HepG2 (cell line): ENCODE data around the gene SGMS1. TPM values are rescaled to one million over a fixed set of nuclear protein-coding genes. Genes with fewer than 3 reads are reported as not detected.

Experiments used
- MIER2 ChIP-seq: IDR thresholded peaks from 2 replicates; pipeline ENCODE4 v1.6.1; 2016; ENCODE audit warnings: missing biosample characterization, missing genetic modification reagents
- SRSF9 ChIP-seq: fragments of 200-400 bp; formaldehyde crosslinking; IDR thresholded peaks from 2 replicates; pipeline ENCODE4 v1.6.1; 2018; ENCODE audit warnings: borderline replicate concordance, mild to moderate bottlenecking, low read depth, low read length; ENCODE audit not compliant: insufficient read depth, poor library complexity, severe bottlenecking
- WIZ ChIP-seq: sonication (generic); formaldehyde crosslinking; IDR thresholded peaks from 2 replicates; pipeline ENCODE4 v1.5.1; 2020; ENCODE audit warnings: mild to moderate bottlenecking, missing genetic modification reagents
- ZBTB20 ChIP-seq: sonication (generic); formaldehyde crosslinking; IDR thresholded peaks from 2 replicates; pipeline ENCODE4 v1.8.1; 2023; ENCODE audit warnings: missing genetic modification reagents, low read depth, mild to moderate bottlenecking, borderline replicate concordance
- ZKSCAN5 ChIP-seq: sonication (generic); formaldehyde crosslinking; IDR thresholded peaks from 2 replicates; pipeline ENCODE4 v1.5.1; 2020; ENCODE audit warnings: mild to moderate bottlenecking, missing genetic modification reagents
- ZNF264 ChIP-seq: sonication (generic); formaldehyde crosslinking; IDR thresholded peaks from 2 replicates; pipeline ENCODE4 v1.4.0; 2020; ENCODE audit warnings: missing genetic modification reagents
- ZNF282 ChIP-seq: fragments of 450-650 bp; IDR thresholded peaks from 2 replicates; pipeline ENCODE4 v1.6.1; 2018; ENCODE audit not compliant: partially characterized antibody
- ZNF367 ChIP-seq: sonication (generic); formaldehyde crosslinking; IDR thresholded peaks from 2 replicates; pipeline ENCODE4 v1.4.0; 2020; ENCODE audit warnings: missing genetic modification reagents, borderline replicate concordance
- ZNF761 ChIP-seq: sonication (generic); formaldehyde crosslinking; conservative IDR thresholded peaks from 2 replicates; pipeline ENCODE4 v1.4.0; 2020; ENCODE audit warnings: mild to moderate bottlenecking, missing genetic modification reagents
- ZNF790 ChIP-seq: sonication (generic); formaldehyde crosslinking; IDR thresholded peaks from 2 replicates; pipeline ENCODE4 v1.8.0; 2022; ENCODE audit warnings: missing genetic modification reagents, mild to moderate bottlenecking, borderline replicate concordance
- polyA plus RNA-seq, 8 experiments: library from polyadenylated mRNA; depleted of rRNA in 3 of 8; stranded (reverse) in 7 of 8; unstranded in 1 of 8; fragments of >200 nt; fragmentation: Illumina TruSeq in 4 of 8; extraction: Trizol in 4 of 8; gene quantifications; 2 replicates each; pipeline versions ENCODE4 v1.2.1 to v1.2.3, GENCODE V29; 2011 to 2016; ENCODE audit warnings: low read depth in 4 of 8, missing spikeins in 1 of 8, mixed read lengths in 1 of 8; ENCODE audit not compliant: insufficient read depth in 1 of 8
- total RNA-seq, 5 experiments: library from RNA; depleted of rRNA; stranded (reverse); fragments of >200 nt; fragmentation: Illumina TruSeq; extraction: Trizol; gene quantifications; 2 replicates each; pipeline ENCODE4 v1.2.3, GENCODE V29; 2016; ENCODE audit warnings: low read depth in 1 of 5
- TF ChIP-seq, protein P1 (sequence below): sonication (generic); formaldehyde crosslinking; IDR thresholded peaks from 2 replicates; pipeline ENCODE4 v1.8.0; 2022; ENCODE audit warnings: mild to moderate bottlenecking, missing genetic modification reagents; ENCODE audit not compliant: insufficient replicate concordance
- TF ChIP-seq, protein P2 (sequence below): sonication (generic); formaldehyde crosslinking; IDR thresholded peaks from 2 replicates; pipeline ENCODE4 v1.4.0; 2020; ENCODE audit warnings: missing genetic modification reagents; ENCODE audit errors: not compliant biosample characterization
- TF ChIP-seq, protein P3 (sequence below), 2 experiments: IDR thresholded peaks; 2 replicates each; pipeline ENCODE4 v1.6.1; 2011 to 2012; ENCODE audit warnings: low read length in 2 of 2, borderline replicate concordance in 1 of 2, low read depth in 1 of 2, mild to moderate bottlenecking in 1 of 2, moderate library complexity in 1 of 2
- TF ChIP-seq, protein P4 (sequence below): sonication (generic); formaldehyde crosslinking; IDR thresholded peaks from 2 replicates; pipeline ENCODE4 v1.5.1; 2020; ENCODE audit warnings: mild to moderate bottlenecking, missing genetic modification reagents, borderline replicate concordance

The SGMS1 gene
- total and polyA plus RNA-seq, 2 of the 13 experiments (the other 11 are each of a cell fraction or from before 2014, with no cell fraction given): 6.5 to 15.1 TPM

DNA sequence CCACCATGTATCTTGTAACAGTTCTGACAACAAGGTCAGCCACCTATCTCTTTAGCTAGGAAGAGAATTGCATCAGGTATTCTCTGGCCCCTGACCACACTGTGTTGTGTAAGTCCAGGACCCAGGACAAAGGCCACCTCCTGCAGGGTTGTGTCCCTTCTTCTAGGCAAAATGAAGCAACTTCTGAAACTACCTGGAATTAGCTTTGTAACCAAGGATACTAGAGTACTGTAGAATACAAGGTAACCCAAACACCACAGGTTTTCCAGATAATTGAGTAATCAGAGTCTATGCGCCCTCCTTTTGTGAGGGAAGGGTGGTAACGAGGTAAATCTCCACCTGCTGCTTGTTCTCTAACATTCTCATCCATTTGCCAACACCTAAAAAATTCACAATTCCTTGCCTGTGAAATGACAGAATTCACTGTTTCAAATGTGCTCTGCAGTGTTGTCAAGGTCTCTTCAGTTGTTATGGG is 51.7 kb downstream of the SGMS1 start (continued):
- peak; percentile 56; the same call in 1 of the 2 replicates for TF ChIP-seq ZNF761 (CRISPR knock-in tag)
- TF ChIP-seq MIER2 (CRISPR knock-in tag): peak; percentile 40; the same call in 1 of the 2 replicates
- no peak for TF ChIP-seq ZBTB20
- TF ChIP-seq ZKSCAN5 (CRISPR knock-in tag): no peak
- no peak for TF ChIP-seq ZNF790 (CRISPR knock-in tag)
- TF ChIP-seq, protein P1, sequence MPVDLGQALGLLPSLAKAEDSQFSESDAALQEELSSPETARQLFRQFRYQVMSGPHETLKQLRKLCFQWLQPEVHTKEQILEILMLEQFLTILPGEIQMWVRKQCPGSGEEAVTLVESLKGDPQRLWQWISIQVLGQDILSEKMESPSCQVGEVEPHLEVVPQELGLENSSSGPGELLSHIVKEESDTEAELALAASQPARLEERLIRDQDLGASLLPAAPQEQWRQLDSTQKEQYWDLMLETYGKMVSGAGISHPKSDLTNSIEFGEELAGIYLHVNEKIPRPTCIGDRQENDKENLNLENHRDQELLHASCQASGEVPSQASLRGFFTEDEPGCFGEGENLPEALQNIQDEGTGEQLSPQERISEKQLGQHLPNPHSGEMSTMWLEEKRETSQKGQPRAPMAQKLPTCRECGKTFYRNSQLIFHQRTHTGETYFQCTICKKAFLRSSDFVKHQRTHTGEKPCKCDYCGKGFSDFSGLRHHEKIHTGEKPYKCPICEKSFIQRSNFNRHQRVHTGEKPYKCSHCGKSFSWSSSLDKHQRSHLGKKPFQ (CRISPR knock-in tag): no peak
- no peak for TF ChIP-seq ZNF282
- no peak for TF ChIP-seq ZNF367 (CRISPR knock-in tag)
- TF ChIP-seq SRSF9: no peak
- TF ChIP-seq, protein P2, sequence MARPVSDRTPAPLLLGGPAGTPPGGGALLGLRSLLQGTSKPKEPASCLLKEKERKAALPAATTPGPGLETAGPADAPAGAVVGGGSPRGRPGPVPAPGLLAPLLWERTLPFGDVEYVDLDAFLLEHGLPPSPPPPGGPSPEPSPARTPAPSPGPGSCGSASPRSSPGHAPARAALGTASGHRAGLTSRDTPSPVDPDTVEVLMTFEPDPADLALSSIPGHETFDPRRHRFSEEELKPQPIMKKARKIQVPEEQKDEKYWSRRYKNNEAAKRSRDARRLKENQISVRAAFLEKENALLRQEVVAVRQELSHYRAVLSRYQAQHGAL (CRISPR knock-in tag): no peak
- TF ChIP-seq, protein P3, sequence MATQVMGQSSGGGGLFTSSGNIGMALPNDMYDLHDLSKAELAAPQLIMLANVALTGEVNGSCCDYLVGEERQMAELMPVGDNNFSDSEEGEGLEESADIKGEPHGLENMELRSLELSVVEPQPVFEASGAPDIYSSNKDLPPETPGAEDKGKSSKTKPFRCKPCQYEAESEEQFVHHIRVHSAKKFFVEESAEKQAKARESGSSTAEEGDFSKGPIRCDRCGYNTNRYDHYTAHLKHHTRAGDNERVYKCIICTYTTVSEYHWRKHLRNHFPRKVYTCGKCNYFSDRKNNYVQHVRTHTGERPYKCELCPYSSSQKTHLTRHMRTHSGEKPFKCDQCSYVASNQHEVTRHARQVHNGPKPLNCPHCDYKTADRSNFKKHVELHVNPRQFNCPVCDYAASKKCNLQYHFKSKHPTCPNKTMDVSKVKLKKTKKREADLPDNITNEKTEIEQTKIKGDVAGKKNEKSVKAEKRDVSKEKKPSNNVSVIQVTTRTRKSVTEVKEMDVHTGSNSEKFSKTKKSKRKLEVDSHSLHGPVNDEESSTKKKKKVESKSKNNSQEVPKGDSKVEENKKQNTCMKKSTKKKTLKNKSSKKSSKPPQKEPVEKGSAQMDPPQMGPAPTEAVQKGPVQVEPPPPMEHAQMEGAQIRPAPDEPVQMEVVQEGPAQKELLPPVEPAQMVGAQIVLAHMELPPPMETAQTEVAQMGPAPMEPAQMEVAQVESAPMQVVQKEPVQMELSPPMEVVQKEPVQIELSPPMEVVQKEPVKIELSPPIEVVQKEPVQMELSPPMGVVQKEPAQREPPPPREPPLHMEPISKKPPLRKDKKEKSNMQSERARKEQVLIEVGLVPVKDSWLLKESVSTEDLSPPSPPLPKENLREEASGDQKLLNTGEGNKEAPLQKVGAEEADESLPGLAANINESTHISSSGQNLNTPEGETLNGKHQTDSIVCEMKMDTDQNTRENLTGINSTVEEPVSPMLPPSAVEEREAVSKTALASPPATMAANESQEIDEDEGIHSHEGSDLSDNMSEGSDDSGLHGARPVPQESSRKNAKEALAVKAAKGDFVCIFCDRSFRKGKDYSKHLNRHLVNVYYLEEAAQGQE (IDR thresholded peaks at IDR 0.05; ENCODE audit: borderline replicate concordance in 1 of 2, low read depth in 1 of 2, low read length in 2 of 2): no peak; a peak in 1 of 4 replicates
- no peak for TF ChIP-seq WIZ (CRISPR knock-in tag)
- TF ChIP-seq, protein P4, sequence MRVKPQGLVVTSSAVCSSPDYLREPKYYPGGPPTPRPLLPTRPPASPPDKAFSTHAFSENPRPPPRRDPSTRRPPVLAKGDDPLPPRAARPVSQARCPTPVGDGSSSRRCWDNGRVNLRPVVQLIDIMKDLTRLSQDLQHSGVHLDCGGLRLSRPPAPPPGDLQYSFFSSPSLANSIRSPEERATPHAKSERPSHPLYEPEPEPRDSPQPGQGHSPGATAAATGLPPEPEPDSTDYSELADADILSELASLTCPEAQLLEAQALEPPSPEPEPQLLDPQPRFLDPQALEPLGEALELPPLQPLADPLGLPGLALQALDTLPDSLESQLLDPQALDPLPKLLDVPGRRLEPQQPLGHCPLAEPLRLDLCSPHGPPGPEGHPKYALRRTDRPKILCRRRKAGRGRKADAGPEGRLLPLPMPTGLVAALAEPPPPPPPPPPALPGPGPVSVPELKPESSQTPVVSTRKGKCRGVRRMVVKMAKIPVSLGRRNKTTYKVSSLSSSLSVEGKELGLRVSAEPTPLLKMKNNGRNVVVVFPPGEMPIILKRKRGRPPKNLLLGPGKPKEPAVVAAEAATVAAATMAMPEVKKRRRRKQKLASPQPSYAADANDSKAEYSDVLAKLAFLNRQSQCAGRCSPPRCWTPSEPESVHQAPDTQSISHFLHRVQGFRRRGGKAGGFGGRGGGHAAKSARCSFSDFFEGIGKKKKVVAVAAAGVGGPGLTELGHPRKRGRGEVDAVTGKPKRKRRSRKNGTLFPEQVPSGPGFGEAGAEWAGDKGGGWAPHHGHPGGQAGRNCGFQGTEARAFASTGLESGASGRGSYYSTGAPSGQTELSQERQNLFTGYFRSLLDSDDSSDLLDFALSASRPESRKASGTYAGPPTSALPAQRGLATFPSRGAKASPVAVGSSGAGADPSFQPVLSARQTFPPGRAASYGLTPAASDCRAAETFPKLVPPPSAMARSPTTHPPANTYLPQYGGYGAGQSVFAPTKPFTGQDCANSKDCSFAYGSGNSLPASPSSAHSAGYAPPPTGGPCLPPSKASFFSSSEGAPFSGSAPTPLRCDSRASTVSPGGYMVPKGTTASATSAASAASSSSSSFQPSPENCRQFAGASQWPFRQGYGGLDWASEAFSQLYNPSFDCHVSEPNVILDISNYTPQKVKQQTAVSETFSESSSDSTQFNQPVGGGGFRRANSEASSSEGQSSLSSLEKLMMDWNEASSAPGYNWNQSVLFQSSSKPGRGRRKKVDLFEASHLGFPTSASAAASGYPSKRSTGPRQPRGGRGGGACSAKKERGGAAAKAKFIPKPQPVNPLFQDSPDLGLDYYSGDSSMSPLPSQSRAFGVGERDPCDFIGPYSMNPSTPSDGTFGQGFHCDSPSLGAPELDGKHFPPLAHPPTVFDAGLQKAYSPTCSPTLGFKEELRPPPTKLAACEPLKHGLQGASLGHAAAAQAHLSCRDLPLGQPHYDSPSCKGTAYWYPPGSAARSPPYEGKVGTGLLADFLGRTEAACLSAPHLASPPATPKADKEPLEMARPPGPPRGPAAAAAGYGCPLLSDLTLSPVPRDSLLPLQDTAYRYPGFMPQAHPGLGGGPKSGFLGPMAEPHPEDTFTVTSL (CRISPR knock-in tag): peak; percentile 92
- TF ChIP-seq ZNF264 (CRISPR knock-in tag): peak; percentile 91
